Measurements from ENCODE around the gene ZNF385D.

ZNF385D gene, protein sequence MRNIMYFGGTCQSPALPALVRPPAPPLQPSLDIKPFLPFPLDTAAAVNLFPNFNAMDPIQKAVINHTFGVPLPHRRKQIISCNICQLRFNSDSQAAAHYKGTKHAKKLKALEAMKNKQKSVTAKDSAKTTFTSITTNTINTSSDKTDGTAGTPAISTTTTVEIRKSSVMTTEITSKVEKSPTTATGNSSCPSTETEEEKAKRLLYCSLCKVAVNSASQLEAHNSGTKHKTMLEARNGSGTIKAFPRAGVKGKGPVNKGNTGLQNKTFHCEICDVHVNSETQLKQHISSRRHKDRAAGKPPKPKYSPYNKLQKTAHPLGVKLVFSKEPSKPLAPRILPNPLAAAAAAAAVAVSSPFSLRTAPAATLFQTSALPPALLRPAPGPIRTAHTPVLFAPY

DNA sequence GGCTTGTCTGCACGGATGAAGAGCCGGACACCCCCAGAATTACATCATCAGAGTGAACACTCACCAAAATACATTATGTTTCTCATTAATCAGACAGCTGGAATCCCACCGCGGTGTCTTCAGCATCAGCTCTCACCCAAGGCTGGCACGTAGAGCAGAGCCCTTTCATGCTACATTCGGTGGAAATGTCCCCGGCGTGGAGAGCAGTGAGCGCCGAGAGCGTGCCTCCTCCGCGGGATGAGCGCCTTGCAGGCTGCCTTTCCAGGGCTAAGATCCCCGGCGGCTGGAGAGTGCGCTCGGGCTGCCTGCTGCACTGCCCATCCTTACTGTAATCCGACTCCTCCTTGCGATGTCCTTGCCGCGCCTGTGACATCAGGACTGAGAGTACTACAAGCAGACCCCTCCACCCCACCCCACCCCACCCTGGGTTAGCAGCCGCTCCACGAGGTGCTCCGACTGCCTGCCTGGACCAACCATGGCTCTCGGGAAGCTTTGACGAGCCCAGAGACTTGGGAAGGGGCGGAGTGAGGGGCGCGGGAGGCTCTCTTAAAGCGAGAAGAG, at the start of gene ZNF385D:
Gene ZNF385D, minus strand, starts transcription at position 380 of the 561 bp plus-strand sequence. Its CDS starts 294 bp downstream, at position 86.
- DNase-seq (ENCODE audit: low read depth), result no peak

DNA sequence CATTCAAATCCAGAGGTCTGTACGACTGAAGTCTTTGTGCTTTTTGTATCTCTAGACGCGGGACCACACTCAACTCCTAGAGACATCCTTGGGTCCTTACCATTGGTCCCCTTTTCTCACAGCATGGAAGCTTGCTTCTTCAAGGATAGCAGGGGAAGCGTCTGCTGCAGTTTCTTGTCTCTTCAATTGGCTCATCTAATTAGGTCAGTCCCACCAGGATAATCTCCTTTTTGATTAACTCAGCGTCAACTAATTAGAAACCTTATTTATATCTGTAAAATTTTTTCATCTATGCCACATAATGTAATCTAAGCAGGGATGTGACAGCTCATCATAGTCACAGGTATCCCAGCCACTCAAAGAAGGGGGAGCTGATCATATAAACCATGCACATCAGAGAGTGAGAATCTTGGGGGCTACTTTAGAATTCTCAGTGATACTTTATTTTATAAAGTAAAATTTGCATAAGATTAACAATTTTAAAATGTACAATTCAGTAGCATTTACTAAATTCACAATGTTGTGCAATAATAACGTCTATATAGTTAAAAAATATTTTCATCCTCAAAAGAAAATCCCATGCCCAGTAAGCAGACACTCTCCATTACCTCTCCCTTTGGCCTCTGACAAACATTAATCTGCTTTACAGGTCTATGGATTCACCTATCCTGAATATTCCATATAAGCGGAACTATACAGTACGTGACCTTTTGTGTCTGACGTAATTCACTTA, 47.5 kb upstream of the ZNF385D start:
- no peak for DNase-seq (ENCODE audit: low read depth)

DNA sequence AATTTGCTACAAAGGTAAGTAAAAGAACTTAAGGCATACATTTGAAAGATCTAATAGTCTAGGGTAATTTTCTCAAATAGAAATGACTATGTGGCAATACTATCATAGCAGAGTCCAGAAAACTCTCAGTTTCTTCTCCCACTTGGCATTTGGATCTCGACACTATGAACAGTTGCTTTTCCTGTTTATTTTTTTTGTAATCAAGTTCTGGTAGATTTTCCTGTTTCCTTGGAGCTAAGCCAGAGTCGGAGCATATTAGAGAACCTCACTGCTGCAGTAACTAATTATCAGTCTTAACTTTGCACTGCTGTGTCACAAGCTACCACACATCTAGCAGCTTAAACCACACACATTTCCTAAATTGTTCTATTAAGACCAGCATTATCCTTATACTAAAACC, 44.9 kb upstream of the ZNF385D start:
- no peak for DNase-seq (ENCODE audit: low read depth)

DNA sequence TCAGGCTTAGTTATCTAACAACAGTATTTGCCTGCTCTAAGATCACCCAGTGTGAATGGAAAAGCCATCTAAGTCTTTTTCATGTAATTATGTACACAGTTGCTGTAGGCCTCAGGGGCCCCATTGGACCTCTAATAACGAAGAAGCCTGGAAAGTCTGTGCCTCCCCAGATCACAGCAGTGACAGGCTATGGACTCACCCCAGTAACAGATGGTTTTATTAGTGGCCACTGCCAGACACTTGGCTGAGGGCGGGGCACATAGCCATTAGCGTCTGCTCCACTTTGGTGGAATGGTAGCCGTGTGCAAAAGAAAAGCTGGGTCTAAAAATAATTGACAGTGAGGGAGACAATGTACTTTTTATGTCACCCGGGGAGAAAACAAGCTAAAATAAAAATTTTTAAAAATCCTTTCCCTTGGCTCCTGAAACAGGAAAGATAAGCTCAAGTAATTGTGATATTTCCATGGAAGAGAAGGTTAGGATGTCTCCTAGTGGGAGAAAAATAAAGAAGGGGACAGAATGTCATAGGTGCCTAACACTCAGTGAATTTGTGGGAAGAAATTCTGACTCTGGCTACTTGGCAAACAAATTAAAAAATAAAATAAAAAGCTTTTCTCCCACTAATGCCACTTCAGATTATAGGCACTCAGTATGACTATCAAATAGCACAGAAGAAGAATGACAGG, 44.3 kb upstream of the ZNF385D start:
- no peak for DNase-seq (ENCODE audit: low read depth)

DNA sequence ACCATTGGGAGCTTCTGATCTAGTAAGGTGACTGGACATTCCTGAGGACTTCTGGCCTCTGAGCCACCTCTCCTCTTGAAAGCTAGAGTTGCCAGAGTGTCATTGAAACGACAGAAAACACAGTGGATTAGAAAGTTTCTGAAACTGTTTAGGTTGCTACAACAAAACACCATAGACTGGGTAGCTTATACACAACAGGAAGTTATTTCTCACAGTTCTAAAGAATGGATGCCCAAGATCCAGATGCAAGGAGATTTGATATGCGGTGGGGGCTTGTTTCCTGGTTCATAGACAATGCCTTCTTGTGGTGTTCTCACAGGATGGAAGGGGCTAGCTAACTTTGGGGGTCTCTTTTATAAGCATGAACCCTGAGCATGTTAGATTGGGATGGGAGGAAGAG, 43.3 kb upstream of the ZNF385D start:
- DNase-seq (ENCODE audit: low read depth), result no peak

DNA sequence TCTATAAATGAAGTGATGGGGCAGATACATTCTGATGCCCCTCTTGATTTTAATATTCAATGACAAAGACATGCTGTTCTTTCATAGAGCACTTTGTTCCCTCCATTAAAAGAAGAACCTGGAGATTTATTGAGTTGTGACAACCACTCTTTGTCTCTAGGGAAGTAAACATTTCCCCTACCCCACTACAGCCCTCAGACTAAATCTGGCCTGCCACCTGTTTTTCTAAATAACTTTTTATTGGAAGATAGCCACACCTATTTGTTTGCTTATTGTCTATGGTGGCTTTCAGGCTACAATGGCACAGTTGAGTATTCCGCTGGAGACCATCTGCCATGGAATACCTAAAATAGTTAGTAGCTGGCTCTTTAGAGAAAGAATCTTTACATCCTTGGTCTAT, 41.2 kb upstream of the ZNF385D start:
- DNase-seq (ENCODE audit: low read depth), result no peak

DNA sequence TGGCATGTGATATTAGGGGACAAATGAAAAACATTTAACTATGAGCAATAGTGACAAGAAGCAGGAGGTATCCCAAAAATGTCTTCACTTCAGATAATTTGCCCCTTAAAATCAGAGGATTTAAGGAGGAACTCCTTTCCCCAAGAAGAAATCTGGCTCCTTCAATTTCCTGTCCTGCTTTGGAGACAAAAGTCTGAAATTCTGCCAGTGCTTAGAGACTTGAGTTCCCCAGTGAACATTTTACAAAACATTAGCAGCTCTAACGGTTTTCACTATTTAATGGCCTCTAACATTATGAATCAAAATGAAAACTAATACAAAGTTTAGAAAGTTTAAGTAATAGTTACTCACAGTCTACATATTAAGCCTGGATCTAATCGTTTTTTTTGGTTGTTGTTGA, 40.3 kb upstream of the ZNF385D start:
- no peak for DNase-seq (ENCODE audit: low read depth)

DNA sequence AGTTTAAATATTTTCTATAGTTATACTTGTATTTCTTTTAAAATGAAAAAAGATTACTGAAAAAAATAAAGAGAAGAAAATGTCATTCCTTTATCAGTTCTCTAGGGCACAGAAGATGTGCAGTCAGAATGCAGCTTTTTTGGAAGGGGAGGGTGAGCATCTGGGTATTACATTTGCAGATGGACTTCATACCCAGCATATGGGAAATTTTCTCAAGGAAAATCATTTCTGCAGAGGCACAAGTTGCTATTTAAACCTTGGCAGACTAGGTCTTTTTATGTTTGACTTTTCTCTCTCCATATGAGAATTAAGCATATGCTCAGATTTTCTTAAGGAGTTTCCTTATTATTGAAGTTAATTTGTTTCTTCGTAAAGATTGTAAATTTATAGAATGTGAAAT, 39.5 kb upstream of the ZNF385D start:
- no peak for DNase-seq (ENCODE audit: low read depth)

DNA sequence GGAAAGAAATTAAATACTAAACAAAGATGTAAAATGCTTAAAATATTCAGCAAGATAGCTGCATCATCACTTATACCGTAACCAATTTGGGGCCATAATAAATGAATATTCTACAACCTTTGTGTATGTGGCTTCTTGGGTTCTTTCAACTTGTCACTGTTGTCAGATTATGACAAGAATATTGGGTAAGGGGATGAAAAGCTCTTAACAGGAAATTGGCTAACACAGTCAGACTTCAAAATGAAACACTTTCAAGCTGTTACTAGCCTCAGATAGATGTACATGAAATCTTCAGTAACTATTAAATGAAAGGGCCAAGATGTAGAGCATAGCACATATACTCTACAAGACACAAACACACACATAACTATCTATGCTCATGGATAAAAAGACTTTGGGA, 38.7 kb upstream of the ZNF385D start:
- no peak for DNase-seq (ENCODE audit: low read depth)

DNA sequence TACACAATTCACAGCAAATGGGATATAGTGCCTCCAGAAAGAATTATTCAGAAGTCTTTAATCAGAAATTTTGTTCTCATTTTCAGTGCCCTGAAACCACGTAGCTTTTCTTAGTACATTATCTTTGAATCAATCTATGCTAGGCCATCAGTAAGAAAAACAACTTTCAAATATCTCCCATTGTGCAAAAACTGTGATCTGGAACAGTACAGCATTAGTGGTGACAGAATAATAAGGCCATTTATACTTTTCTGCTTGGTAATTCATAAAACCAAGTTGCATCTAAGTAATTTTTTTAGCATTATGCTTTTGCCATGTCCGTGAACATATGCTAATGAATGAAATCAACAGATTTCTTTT, 35.4 kb upstream of the ZNF385D start:
- DNase-seq (ENCODE audit: low read depth), result no peak

DNA sequence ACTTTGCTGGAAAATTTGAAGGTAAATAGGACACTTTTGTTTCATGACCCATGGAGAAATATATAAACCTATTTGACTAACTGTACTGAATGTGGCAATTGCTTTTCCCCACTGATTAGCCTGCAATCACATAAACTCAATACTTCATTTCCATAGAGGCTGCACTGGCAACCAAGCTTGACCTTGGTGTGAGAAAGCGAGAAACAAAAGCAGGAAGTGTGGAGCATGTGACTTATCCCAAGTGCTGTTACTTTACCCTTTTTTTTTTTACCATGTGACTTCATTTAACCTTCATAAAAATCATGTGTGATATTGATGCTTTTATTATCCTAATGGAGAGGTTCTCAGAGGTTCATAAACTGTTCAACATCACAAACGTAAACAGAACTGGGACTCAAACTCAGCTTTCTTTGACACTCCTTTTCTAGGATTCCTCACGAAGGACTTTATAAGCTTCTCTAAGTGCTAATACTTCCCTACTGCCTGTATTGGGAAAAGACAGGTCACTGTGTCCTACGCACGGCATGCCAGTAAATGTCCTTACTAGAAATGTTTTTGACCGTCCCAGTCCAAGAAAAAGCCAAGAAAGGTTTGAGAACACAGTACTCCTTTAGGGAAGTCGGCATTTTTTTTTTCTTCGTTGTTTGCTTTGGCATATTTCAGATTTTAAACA, 34.9 kb upstream of the ZNF385D start:
- no peak for DNase-seq (ENCODE audit: low read depth)

DNA sequence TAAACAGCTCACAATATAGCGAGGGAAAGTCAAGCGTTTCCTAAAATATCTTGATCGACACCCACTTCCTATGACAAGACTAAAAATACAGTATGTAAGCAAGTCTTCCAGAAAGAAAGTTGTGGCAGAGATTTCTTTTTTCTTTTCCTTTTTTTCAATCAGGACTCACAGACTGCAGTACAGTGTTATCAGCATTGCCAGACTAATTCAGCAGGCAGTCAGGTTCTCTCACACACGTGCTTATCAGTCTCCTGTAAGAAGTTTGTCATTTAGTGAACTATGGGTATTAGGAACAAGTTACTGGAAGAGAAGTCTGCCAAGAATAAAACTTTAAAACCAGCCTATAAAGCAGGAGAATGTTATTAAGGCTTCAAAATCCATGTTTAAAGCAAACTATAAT, 32.8 kb upstream of the ZNF385D start:
- no peak for DNase-seq (ENCODE audit: low read depth)

DNA sequence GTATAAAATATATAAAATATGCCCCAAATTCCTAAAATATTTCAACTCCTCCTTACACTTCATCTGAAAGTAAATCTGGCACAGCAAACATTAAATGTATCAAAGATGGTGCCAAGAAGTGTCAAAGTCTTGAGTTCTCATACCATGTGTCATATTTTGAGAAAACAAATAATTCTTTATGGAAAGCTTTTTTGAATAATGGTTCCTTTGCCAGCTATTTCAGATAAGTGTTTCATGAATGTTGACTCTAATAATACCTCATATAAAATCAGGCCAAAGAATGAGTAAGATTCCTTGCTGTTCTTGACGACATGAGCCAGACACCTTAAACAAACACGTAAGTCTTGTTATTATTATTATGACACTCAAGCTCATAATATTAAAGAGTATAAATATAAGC, 30.3 kb upstream of the ZNF385D start:
- no peak for DNase-seq (ENCODE audit: low read depth)

DNA sequence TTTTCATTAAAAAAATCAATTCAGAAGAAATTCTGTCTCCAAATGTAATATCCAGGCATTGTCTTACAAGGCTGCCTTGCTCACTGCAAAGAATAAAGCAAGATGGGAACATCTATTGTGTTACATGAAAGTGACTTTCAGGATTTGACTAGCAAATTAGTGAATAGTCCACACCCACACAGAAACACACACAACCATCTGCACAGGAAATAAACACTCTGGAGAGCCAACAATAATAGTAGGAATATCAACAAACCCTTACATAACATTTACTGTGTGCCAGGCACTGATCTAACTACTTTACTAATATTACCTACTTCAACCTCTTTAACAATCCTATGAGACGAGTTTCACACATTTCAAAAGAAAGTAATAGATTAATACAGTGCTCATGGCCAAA, 28.9 kb upstream of the ZNF385D start:
- DNase-seq (ENCODE audit: low read depth), result no peak

DNA sequence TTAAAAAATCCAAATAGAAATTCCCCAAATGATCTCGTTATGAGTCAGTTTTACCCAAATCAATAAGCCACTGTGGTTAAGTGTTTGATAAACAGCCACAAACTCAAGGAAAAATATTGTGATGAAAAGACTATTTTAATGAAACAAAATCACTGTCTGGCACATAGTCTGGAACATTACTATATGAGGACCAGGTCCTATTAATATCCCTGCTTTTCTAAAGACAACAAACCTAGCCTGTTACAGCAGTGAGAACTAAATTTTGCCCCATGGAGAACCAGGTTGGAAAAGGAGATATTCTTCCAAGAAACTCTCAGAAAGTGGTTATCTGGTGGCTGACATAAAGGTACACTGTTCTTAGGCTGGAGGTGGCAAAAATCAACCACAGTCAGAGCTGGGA, 27.7 kb upstream of the ZNF385D start:
- no peak for DNase-seq (ENCODE audit: low read depth)

DNA sequence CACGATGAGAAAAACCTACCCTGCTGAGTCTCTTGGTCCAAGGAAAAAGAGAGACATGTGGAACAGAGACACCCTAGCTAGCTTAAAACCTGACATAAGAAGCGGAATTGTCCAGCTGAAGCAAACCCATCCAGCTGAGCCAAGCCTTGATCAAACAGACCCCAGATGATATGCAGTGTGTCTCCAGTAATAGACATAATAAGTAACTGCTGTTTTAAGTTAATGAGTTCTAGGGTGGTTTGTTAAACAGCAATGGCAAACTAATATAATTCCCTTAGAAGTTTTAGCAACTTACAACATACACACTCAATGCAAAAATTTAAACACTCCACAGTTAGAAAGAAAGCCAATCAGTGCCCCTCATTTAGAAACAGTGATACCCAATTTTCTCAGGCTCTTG, 26.8 kb upstream of the ZNF385D start:
- no peak for DNase-seq (ENCODE audit: low read depth)

DNA sequence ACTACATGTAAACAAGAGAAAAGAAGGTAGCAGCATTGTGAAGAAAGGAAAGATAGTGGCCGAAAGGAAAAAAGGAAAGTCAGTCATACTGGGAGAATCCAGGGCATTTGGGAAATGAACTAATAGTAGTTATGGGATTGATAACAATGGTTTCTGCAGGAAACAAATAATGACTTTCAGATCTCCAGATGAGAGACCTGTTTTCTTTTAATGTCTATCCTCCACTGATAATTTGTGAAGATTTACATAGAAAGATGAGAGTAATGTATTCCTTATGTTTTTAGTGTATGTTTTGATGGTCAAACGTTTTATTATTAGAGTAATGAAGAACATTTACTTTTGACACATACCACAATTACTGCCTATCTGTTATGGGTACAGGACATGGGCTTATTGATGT, 15.0 kb upstream of the ZNF385D start:
- DNase-seq (ENCODE audit: low read depth), result no peak

DNA sequence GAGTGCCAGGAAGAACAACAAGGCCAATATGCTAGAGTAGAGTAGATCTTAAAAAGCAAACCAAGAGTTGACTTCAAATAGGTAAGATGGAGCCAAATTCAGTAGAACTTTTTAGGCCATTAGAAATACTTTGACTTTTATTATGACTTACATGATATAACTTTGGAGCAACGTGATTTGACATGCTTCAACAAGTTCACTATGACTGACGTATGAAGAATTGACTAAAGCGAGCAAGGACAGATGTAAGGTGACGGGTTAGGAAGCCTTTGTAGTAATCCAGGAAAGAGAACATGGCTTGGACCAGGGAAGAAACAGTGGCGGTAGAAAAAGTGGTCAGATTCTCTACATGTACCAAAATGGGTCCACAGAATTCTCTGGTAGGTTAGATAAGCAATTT, 4.9 kb upstream of the ZNF385D start:
- no peak for DNase-seq (ENCODE audit: low read depth)

DNA sequence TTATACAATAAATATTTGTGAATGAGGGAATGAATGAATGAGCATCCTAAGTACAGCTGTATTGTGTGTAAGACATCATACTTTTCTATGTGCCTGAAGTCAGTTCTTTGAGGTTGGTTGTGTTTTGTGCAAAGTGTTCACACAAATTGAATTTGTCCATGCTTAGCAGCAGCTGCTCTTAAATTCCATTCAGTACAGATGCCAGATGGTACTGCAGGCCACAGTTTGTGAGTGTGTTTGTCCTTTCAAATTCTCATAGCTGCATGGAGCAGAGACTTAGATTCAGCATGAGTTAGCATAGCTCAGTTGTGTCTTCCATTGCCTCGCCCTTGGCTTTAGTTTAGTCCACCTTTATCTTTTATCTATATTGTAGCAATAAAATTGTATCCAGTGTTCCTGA, 3.8 kb upstream of the ZNF385D start:
- no peak for DNase-seq (ENCODE audit: low read depth)

DNA sequence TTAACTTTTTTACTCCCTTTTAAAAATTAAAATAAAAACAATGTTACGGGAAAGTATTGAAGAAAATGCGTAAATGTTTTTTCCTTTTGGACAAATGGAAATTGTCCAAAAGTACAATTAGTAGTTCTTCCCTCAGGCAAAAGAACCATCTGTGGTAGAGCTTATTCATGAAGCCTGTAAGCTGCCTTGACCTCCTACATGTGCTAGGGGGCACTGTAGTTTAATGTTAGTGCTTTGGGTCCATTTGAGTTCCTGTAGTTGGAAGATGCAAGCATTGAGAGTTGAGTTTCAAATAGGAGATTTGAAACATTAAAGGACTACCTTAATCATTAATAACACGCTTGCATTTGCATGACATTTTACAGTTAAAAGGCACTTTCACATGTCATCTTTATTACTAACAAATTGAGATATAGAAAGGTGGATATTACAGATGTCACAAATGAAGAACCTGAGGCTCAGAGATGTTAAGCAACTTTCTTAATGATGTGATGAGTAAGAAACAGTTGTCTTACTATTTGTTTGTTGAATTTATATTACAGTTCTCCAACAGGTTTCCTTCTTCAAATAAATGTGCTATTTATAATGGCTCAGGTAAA, 1.8 kb upstream of the ZNF385D start:
- DNase-seq (ENCODE audit: low read depth), result no peak

DNA sequence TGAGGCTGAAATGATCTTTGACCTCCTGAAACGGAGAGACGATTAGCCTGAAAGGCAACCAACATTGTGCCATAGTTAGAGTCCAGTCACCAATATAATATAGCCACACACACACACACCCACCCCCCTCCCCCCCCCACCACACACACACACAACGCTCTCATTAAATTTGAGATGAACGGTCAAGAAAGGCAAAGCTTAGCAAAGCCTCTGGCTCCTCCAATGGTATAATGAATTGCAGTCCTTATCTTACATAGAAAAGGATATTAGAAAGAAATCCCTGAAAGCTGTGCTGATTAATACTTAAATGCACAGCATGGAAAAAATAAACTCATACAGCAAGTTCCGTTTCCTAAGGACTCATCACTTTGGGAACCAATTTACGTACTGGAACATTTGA, 876 bp upstream of the ZNF385D start:
- no peak for DNase-seq (ENCODE audit: low read depth)

All from stimulated activated CD8-positive, alpha-beta memory T cell treated with anti-CD3 and anti-CD28 coated beads, Interleukin-4, amount 100 ng/mL, for 24 hours (primary cell).